Measurements from ENCODE around the gene KCNG2. TPM values are rescaled to one million over a fixed set of nuclear protein-coding genes. Genes with fewer than 3 reads are reported as not detected.
"Not testable (repeated sequence)": the region's sequence is repeated elsewhere in the genome, so short reads cannot be mapped to it uniquely, and the experiment has no call there.

The KCNG2 gene
- total RNA-seq, 4 donors from 2014 or later: 0.27 TPM; not detected in 3

DNA sequence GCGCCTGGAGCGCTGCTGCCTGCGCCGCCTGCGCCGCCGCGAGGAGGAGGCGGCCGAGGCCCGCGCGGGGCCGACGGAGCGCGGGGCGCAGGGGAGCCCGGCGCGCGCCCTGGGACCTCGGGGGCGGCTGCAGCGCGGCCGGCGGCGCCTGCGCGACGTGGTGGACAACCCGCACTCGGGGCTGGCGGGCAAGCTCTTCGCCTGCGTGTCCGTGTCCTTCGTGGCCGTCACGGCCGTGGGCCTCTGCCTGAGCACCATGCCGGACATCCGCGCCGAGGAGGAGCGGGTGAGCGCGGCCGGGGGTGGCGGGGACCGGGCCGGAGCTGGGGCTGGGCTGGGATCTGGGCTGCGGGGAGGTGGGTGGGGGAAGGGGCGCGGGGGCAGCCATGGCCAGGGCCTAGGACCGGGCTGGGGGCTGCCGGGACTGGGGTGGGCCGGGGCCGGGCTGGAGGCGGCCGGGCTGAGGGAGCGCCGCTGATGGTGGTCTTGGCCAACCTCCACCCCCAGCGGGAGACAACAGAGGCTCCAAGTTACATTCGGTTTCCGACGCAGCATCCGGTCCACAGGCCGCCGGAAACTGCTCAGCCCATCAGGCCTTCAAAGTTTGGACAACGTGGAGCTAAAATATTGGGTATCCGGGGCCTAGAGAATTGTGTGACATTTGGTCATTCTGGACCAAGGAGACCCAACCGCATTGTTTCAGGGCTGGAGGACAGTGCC is 66.4 kb downstream of the KCNG2 start:
- Histone ChIP-seq H3K4me1 (no peaks in the 10 kb centered on the region), H3K36me3 (no peaks in the 10 kb centered on the region), H3K4me3 (no peak overlapping the region), H3K9me3 (peaks cover 0 to 22% (median 0%) of the 10 kb centered on the region in 3 donors), H3K27me3 (peaks cover 33% of the 10 kb centered on the region), H3K27ac (no peak overlapping the region)
- no peak for ATAC-seq
- WGBS, 2 donors (ENCODE audit: low coverage in 1 of 2): 100% methylated on average over 2 of the region's 74 CpGs; no CpG with 5 or more reads in 1 of the 2 donors
- TF ChIP-seq POLR2AphosphoS5 (IDR thresholded peaks at IDR 0.05): no peak

DNA sequence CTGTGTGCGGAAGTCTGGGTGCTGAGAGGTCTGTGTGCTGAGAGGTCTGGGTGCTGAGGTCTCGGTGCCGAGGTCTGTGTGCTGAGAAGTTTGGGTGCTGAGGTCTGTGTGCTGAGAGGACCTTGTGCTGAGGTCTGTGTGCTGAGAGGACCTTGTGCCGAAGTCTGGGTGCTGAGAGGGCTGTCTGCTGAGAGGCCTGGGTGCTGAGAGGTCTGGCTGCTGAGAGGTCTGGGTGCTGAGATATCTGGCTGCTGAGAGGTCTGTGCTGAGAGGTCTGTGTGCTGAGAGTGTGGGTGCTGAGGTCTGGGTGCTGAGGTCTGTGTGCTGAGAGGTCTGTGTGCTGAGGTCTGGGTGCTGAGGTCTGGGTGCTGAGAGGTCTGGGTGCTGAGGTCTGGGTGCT is 67.2 kb downstream of the KCNG2 start:
- not testable (repeated sequence) for H3K27ac ChIP-seq, H3K4me3 ChIP-seq, H3K4me1 ChIP-seq, H3K36me3 ChIP-seq, ATAC-seq
- 100% methylated on average over 3 of the region's 4 CpGs; no CpG with 5 or more reads in 1 of the 2 donors for WGBS, 2 donors (ENCODE audit: low coverage in 1 of 2)
- Histone ChIP-seq H3K9me3 (peaks cover 0 to 22% (median 0%) of the 10 kb centered on the region in 3 donors), H3K27me3 (peaks cover 33% of the 10 kb centered on the region)

DNA sequence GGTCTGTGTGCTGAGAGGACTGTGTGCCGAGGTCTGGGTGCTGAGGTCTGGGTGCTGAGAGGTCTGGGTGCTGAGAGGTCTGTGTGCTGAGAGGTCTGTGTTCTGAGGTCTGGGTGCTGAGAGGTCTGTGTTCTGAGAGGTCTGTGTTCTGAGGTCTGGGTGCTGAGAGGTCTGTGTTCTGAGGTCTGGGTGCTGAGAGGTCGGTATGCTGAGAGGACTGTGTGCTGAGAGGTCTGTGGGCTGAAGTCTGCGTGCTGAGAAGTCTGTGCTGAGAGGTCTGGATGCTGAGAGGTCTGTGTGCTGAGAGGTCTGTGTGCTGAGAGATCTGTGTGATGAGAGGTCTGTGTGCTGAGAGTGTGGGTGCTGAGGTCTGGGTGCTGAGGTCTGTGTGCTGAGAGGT is 68.2 kb downstream of the KCNG2 start:
- WGBS, 2 donors (ENCODE audit: low coverage in 1 of 2): 50% methylated on average over 1 of the region's 3 CpGs; no CpG with 5 or more reads in 1 of the 2 donors

DNA sequence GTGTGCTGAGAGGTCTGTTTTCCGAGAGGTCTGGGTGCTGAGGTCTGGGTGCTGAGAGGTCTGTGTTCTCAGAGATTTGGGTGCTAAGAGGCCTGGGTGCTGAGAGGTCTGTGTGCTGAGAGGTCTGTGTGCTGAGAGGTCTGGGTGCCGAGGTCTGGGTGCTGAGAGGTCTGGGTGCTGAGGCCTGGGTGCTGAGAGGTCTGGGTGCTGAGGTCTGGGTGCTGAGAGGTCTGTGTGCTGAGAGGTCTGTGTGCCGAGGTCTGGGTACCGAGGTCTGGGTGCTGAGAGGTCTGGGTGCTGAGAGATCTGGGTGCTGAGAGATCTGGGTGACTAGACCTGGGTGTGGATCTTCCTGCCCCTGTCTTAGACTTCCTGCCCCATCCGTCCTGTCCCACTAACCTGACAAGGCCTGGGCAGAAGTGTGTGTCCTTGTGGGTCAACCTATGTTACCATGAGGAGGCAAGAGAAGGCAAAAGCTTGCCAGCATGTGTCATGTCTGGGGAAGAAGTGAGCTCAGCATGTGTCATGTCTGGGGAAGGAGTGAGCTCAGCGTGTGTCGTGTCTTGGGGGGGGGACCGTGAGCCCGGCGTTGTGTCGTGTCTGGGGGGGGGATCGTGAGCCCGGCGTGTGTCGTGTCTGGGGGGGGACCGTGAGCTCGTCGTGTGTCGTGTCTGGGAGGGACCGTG is 69.3 kb downstream of the KCNG2 start:
- TF ChIP-seq POLR2AphosphoS5 (IDR thresholded peaks at IDR 0.05) (no peak), EP300 (IDR thresholded peaks at IDR 0.05) (no peak), POLR2A (IDR thresholded peaks at IDR 0.05) (no peak)
- TF ChIP-seq, protein P1, sequence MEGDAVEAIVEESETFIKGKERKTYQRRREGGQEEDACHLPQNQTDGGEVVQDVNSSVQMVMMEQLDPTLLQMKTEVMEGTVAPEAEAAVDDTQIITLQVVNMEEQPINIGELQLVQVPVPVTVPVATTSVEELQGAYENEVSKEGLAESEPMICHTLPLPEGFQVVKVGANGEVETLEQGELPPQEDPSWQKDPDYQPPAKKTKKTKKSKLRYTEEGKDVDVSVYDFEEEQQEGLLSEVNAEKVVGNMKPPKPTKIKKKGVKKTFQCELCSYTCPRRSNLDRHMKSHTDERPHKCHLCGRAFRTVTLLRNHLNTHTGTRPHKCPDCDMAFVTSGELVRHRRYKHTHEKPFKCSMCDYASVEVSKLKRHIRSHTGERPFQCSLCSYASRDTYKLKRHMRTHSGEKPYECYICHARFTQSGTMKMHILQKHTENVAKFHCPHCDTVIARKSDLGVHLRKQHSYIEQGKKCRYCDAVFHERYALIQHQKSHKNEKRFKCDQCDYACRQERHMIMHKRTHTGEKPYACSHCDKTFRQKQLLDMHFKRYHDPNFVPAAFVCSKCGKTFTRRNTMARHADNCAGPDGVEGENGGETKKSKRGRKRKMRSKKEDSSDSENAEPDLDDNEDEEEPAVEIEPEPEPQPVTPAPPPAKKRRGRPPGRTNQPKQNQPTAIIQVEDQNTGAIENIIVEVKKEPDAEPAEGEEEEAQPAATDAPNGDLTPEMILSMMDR (IDR thresholded peaks at IDR 0.05): no peak
- no peak for ATAC-seq
- WGBS, 2 donors (ENCODE audit: low coverage in 1 of 2): 57% methylated on average over 1 of the region's 20 CpGs; no CpG with 5 or more reads in 1 of the 2 donors
- H3K27me3 ChIP-seq: peaks cover 42% of the 10 kb centered on the region
- no peaks in the 10 kb centered on the region for H3K36me3 ChIP-seq
- peaks cover 0 to 9% (median 0%) of the 10 kb centered on the region in 3 donors for H3K9me3 ChIP-seq
- no peaks in the 10 kb centered on the region for H3K4me1 ChIP-seq
- no peak overlapping the region for H3K4me3 ChIP-seq
- no peak overlapping the region for H3K27ac ChIP-seq

More for the DNA sequence above, 68.2 kb downstream of the KCNG2 start:
- H3K4me3 ChIP-seq, ATAC-seq, H3K4me1 ChIP-seq, H3K27ac ChIP-seq, H3K36me3 ChIP-seq: not testable (repeated sequence)
- Histone ChIP-seq H3K27me3 (peaks cover 36% of the 10 kb centered on the region), H3K9me3 (peaks cover 0 to 20% (median 0%) of the 10 kb centered on the region in 3 donors)

DNA sequence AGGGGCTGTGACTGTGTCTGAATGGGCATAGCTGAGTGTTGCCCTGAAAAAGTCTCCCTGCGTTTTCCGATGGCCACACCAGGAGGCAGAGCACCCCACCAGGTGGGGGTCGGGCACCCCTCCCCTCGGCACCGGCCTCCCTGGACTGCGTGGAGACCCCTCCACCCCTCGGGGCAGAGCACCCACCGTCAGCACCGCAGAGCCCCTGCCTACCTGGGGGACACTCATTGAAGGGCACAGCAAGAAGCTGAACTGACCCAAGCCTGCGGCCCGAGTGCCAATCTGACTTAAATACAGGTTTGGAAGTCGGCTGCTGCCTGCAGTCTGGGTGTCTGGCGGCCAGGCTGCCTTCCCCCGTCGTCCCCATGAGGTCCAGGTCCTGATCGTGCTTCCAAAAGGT is 69.9 kb downstream of the KCNG2 start:
- ATAC-seq: no peak
- no peaks in the 10 kb centered on the region for H3K4me1 ChIP-seq
- H3K4me3 ChIP-seq: no peak overlapping the region
- H3K27me3 ChIP-seq: peaks cover 40% of the 10 kb centered on the region
- H3K27ac ChIP-seq: no peak overlapping the region
- WGBS, 2 donors (ENCODE audit: low coverage in 1 of 2): 95% methylated on average over 4 of the region's 16 CpGs; no CpG with 5 or more reads in 1 of the 2 donors
- no peaks in the 10 kb centered on the region for H3K36me3 ChIP-seq
- H3K9me3 ChIP-seq: peaks cover 0 to 3% (median 0%) of the 10 kb centered on the region in 3 donors
- no peak for TF ChIP-seq EP300 (IDR thresholded peaks at IDR 0.05)
- no peak for TF ChIP-seq POLR2A (IDR thresholded peaks at IDR 0.05)
- TF ChIP-seq, protein P1 (IDR thresholded peaks at IDR 0.05): no peak
- TF ChIP-seq POLR2AphosphoS5 (IDR thresholded peaks at IDR 0.05): no peak

DNA sequence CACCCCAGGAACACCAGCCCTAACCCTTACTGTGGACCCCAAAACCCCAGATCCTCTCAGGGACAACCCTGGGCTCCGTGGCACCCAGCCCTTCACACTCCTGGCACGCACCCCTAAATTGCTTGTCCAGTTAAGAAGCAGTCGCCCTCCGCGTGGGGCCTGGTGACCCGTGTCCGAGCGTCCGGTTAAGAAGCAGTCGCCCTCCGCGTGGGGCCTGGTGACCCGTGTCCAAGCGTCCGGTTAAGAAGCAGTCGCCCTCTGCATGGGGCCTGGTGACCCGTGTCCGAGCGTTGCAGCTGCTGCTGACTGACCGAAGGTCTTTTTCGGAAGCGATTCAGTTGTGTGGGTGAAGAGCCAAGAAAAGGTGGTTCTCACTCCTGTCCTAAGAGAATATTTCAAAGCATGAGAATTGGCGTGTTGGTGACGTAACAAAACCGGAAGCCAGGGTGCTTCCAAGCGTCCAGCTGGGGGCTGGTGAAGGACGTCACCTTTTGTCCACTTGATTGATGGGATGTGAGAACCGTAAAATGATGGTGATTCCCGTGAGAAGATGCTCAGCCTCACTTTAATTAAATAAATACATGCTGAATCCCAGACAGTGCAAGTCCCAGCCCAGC is 70.5 kb downstream of the KCNG2 start:
- no peaks in the 10 kb centered on the region for H3K36me3 ChIP-seq
- H3K4me1 ChIP-seq: no peaks in the 10 kb centered on the region
- 84 to 87% methylated on average over 10 to 13 of the region's 29 CpGs for WGBS, 2 donors (ENCODE audit: low coverage in 1 of 2)
- no peak overlapping the region for H3K4me3 ChIP-seq
- H3K9me3 ChIP-seq: no peaks in the 10 kb centered on the region
- no peak overlapping the region for H3K27ac ChIP-seq
- no peak for TF ChIP-seq POLR2A (IDR thresholded peaks at IDR 0.05)
- no peak for TF ChIP-seq EP300 (IDR thresholded peaks at IDR 0.05)
- TF ChIP-seq, protein P1 (IDR thresholded peaks at IDR 0.05): no peak
- TF ChIP-seq POLR2AphosphoS5 (IDR thresholded peaks at IDR 0.05): no peak
- H3K27me3 ChIP-seq: peaks cover 40% of the 10 kb centered on the region
- ATAC-seq: no peak

Data from gastroesophageal sphincter (tissue), 4 donors.